DMS153 (cell line): ENCODE measurements around the gene MYO7A.

Experiments
- DNase-seq: peaks from one replicate; lab custom pipeline; 2025; lab: John Stamatoyannopoulos, UW

MYO7A gene

GRCh38 chr11:77213589-77214428 is 85.8 kb downstream of the MYO7A start:
- no peak for DNase-seq

DNA sequence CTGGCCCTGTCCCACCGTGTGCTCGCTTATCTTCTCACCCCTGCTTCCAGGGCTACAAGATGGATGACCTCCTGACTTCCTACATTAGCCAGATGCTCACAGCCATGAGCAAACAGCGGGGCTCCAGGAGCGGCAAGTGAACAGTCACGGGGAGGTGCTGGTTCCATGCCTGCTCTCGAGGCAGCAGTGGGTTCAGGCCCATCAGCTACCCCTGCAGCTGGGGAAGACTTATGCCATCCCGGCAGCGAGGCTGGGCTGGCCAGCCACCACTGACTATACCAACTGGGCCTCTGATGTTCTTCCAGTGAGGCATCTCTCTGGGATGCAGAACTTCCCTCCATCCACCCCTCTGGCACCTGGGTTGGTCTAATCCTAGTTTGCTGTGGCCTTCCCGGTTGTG is 86.5 kb downstream of the MYO7A start:
- no peak for DNase-seq

GRCh38 chr11:77215106-77215505 is 87.1 kb downstream of the MYO7A start:
- DNase-seq: no peak

- DNase-seq: no peak
Measured at GRCh38 chr11:77217156-77217555, 89.1 kb downstream of the MYO7A start.

DNA sequence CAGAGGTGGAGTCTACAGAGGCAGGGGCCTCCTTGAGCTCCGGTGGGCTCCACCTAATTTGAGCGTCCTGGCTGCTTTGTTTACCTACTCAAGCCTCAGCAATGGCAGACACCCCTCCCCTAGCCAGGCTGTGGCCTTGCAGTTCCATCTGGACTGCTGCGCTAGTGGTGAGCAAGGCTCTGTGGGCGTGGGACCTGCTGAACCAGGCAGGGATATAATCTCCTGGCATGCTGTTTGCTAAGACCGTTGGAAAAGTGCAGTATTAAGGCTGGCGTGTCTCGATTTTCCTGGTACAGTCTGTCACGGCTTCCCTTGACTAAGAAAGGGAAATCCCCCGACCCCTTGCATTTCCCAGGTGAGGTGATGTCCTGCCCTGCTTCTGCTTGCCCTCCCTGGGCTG is 95.8 kb downstream of the MYO7A start:
- DNase-seq: no peak

- DNase-seq: no peak
Measured at GRCh38 chr11:77230878-77231605, 103.0 kb downstream of the MYO7A start.

DNA sequence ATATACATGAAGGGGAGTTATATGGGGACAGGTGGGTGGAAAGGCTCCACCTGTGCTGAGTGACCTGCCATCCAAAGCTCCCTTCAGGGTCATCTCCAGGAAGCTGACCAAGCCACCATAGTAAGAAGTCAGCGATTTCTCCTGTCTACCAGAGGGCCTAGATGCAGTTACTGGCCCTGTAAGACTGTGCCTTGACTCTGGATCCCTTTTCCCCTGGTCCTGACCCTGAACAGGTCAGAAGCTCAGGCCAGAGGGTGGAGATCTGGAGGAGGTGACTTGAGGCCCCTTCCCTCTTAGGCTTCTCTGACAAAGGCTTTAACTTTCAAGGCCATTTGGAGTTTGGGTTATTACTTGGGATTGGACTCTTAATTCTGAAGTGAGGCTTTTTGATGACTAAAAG is 103.8 kb downstream of the MYO7A start:
- no peak for DNase-seq

- DNase-seq: no peak
Measured at GRCh38 chr11:77232242-77232641, 104.2 kb downstream of the MYO7A start.

DNA sequence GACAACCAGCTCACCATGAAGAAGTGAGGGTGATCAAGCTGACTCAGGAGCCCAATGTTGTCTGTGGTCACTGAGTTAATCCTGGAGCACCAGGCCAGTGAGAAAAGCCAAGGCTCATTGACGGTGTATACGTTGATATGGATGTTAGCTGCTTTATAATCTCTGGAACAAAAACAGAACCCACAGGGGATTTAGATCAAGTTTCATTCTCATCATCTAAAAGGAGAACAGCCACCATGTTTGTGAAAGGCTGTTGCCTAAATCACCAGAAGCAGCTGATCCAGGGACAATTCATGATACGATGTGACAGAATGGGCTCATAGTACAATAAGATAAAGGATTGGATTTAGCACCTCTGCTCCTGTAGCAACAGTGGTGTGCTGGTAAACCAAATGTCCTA is 105.0 kb downstream of the MYO7A start:
- DNase-seq: no peak

- no peak for DNase-seq
Measured at GRCh38 chr11:77236901-77237300, 108.9 kb downstream of the MYO7A start.

DNA sequence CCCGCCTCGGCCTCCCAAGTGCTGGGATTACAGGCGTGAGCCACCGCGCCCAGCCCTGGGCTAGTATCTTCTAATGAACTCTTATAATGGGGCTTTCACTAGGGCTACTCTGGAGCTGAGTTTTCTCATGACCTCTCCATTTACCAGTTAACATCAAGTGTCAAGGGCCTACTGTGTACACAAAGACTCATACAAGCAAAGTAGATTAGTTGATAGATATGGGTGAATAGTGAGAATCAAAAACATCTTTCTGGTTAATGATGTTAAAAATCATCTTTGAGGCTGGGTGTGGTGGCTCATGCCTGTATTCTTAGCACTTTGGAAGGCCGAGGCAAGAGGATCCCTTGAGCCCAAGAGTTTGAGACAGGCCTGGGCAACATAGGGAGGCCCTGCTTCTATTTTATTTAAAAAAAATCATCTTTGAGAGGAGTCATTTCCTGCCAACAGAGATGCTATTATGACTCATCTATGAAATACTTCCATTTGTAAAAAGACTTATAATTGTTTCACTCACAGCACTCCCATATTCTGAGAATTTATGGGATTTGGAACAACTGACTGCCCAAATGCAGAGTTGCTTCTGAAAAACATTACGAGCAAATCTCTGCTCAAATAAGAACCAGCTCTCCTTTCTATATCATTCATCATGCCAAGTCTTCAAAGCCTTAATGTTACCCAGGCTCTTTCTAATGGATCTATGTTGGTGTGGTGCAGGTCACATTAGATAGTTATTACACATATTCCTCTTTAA is 116.4 kb downstream of the MYO7A start:
- DNase-seq: no peak

DNA sequence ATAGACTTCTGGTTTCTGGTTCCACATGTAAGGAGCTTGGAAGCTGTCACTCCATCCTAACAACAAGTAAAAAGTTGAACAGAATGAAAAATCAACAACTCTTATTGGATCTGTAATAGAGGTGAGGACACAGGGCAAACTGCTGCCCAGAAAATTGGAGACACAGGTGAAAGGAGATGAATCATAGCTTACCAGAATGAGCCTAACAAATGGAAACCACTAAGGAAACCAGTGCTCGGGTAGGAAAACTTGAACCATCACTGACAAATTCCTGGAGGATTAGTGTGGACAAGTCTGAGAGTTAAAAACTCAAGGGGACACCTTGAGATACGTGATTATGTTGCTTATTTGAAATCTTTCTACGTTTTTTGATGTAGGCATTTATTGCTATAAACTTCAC is 121.4 kb downstream of the MYO7A start:
- DNase-seq: no peak

DNA sequence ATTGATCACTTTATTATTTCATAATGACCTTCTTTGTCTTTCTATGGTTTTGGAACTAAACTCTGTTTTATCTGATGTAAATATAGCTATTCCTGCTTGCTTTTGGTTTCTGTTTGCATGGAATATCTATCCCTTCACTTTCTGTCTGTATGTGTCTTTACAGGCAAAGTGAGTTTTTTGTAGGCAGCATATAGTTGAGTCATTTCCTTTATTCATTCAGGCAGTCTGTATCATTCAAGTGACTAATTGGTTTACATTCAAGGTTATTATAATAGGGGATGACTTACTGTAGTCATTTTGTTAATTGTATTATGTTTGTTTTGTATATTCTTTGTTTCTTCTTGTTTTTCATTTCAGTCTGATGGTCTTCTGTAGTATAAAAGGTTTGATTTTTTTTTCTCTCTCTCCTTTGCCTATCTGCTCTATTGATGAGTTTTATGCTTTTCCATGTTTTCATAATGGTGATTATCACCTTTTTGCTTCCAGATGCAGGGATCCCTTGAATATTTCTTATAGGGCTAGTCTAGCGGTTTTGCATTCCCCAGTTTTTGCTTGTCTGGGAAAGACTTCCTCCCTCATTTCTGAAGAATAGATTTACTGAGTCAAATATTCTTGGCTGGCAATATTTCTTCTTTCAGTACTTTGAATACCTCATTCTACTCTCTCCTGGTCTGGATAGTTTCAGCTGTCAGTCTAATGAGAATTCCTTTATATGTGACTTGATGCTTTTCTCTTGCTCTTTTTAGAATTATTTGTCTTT is 123.0 kb downstream of the MYO7A start:
- no peak for DNase-seq

DNA sequence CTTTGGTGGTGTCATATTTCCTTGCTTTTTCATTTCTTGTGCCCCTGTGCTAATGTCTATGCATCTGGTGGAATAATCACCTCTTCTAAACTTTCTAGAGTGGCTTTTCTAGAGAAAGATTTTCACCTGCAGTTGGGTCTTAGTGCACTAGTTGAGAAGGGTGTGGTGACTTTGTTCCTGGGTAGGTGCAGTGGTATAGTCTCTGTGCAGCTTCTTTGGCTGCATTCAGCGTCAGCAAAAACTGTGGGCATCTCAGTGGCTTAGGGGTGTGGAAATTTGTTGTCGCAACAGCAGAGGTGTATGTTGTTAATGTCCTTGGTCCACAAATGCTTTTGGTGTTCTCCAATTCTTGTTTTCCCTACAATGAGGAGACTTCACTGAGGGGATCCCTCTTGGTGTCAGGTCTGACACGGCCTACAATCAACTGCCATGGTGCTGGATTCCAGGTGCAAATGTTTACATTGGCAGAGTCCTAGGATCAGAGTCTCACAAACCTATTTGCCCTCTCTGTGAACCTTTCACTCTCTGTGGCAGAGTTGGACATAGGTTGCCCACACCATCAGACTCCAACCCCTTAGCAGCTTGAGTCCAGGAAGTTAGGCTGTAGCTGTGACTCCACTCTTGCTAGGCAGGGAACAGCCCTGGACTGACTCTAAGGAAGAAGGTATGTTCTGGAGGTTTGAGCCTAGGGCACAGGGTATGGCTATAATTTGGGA is 124.7 kb downstream of the MYO7A start:
- DNase-seq: no peak

DNA sequence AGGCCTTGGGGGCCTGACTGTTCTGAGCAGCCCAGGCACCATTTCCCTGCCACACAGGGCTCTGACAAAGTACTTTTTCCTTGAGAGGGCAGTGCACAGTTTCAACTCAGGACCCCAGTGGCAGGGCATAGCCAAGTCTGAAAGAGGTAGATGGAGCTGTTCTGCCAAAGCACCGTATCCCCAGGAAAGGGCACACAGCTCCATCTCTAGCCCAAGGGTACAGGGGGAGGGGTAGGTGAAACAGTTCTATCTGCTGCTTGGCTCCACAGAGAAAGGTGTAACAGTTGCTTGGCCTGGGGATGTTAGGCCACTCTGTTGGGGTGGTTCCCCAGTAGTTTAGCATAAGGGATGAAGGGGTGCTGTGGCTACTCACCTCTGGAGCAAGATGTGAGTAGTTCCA is 125.6 kb downstream of the MYO7A start:
- no peak for DNase-seq

DNA sequence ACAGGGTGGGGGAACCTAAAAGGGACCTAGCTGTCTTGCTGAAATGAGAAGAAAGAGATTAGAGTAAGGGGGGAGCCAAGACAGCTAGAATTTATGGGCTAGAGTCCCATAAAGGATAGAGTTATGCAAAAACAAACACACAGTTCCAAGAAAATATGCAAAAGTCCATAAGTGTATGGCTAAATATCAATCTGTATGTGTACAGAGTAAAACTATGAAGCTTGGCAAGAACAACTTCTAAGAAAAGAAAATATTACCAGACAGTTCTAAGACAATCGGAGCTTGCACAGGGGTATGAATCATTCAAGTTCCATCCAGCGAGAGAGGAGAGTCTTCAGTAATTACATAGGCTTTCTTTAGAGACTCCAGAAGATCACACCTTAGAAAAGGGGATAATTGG is 131.6 kb downstream of the MYO7A start:
- DNase-seq: no peak

GRCh38 chr11:77262803-77263202 is 134.8 kb downstream of the MYO7A start:
- no peak for DNase-seq
